ENCODE measurements around the gene PCED1B.
"Not testable (repeated sequence)": the region's sequence is repeated elsewhere in the genome, so short reads cannot be mapped to it uniquely, and the experiment has no call there.

Gene PCED1B

GRCh38 chr12:47088021-47088944 is 8.9 kb downstream of the PCED1B start:
- DNase-seq (ENCODE audit: low read depth in 2 of 2), result no peak

- DNase-seq (ENCODE audit: low read depth in 2 of 2), result no peak
Measured at GRCh38 chr12:47091009-47091408, 11.6 kb downstream of the PCED1B start.

- no peak for DNase-seq (ENCODE audit: low read depth in 2 of 2)
Measured at GRCh38 chr12:47094804-47095203, 15.4 kb downstream of the PCED1B start.

GRCh38 chr12:47095446-47096236 is 16.2 kb downstream of the PCED1B start:
- DNase-seq (ENCODE audit: low read depth in 2 of 2), result no peak

- no peak for DNase-seq (ENCODE audit: low read depth in 2 of 2)
Measured at GRCh38 chr12:47097276-47097896, 18.0 kb downstream of the PCED1B start.

- DNase-seq (ENCODE audit: low read depth in 2 of 2), result no peak
Measured at GRCh38 chr12:47098099-47098498, 18.7 kb downstream of the PCED1B start.

GRCh38 chr12:47099610-47100009 is 20.2 kb downstream of the PCED1B start:
- no peak for DNase-seq (ENCODE audit: low read depth in 2 of 2)

GRCh38 chr12:47100160-47100559 is 20.7 kb downstream of the PCED1B start:
- no peak for DNase-seq (ENCODE audit: low read depth in 2 of 2)

- no peak for DNase-seq (ENCODE audit: low read depth in 2 of 2)
Measured at GRCh38 chr12:47102406-47102805, 23.0 kb downstream of the PCED1B start.

- no peak for DNase-seq (ENCODE audit: low read depth in 2 of 2)
Measured at GRCh38 chr12:47102845-47103651, 23.6 kb downstream of the PCED1B start.

- DNase-seq (ENCODE audit: low read depth in 2 of 2), result no peak
Measured at GRCh38 chr12:47105914-47106674, 26.7 kb downstream of the PCED1B start.

- no peak for DNase-seq (ENCODE audit: low read depth in 2 of 2)
Measured at GRCh38 chr12:47107446-47107845, 28.0 kb downstream of the PCED1B start.

- no peak for DNase-seq (ENCODE audit: low read depth in 2 of 2)
Measured at GRCh38 chr12:47107926-47108325, 28.5 kb downstream of the PCED1B start.

- no peak for DNase-seq (ENCODE audit: low read depth in 2 of 2)
Measured at GRCh38 chr12:47110011-47110541, 30.7 kb downstream of the PCED1B start.

- no peak for DNase-seq (ENCODE audit: low read depth in 2 of 2)
Measured at GRCh38 chr12:47110718-47111391, 31.4 kb downstream of the PCED1B start.

GRCh38 chr12:47111392-47111778 is 32.0 kb downstream of the PCED1B start:
- DNase-seq (ENCODE audit: low read depth in 2 of 2), result no peak

GRCh38 chr12:47111854-47112253 is 32.4 kb downstream of the PCED1B start:
- DNase-seq (ENCODE audit: low read depth in 2 of 2), result no peak

- no peak for DNase-seq (ENCODE audit: low read depth in 2 of 2)
Measured at GRCh38 chr12:47112679-47113078, 33.3 kb downstream of the PCED1B start.

- DNase-seq (ENCODE audit: low read depth in 2 of 2), result no peak
Measured at GRCh38 chr12:47114481-47114892, 35.1 kb downstream of the PCED1B start.

GRCh38 chr12:47117305-47117704 is 37.9 kb downstream of the PCED1B start:
- DNase-seq (ENCODE audit: low read depth in 2 of 2), result not testable (repeated sequence)
